DND-41 (cell line): ENCODE results near the gene ANXA4.

Experiments
- EZH2 ChIP-seq: IDR thresholded peaks from 3 replicates; pipeline ENCODE4 v1.6.1; 2012; ENCODE audit warnings: borderline replicate concordance, low read depth, mild to moderate bottlenecking, moderate library complexity, low read length, inconsistent platforms; ENCODE audit not compliant: severe bottlenecking
- TF ChIP-seq, protein P1 (sequence below): IDR thresholded peaks from 2 replicates; pipeline ENCODE4 v1.5.1; 2012; ENCODE audit warnings: borderline replicate concordance, low read length, moderate library complexity, mild to moderate bottlenecking; ENCODE audit not compliant: poor library complexity, severe bottlenecking; ENCODE audit errors: extremely low read depth

DNA sequence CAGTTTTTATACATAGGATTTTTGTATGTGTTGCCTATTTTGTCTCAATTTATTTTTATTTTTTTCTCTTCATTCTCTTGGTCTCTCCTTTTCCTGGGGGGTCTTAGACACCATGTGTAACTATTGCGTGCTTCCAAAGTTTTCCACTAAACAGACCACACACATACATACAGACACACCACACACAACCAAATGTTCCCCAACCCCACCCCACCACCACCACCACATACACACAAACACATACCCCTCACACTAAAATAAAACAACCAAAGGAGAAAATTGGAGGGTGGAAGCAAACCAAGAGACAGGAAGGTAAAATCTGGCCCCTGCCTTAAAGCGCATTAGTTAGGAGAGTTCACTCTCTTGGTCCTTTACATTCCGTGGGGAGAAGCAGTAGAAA, 30.0 kb upstream of the ANXA4 start:
- TF ChIP-seq, protein P1, sequence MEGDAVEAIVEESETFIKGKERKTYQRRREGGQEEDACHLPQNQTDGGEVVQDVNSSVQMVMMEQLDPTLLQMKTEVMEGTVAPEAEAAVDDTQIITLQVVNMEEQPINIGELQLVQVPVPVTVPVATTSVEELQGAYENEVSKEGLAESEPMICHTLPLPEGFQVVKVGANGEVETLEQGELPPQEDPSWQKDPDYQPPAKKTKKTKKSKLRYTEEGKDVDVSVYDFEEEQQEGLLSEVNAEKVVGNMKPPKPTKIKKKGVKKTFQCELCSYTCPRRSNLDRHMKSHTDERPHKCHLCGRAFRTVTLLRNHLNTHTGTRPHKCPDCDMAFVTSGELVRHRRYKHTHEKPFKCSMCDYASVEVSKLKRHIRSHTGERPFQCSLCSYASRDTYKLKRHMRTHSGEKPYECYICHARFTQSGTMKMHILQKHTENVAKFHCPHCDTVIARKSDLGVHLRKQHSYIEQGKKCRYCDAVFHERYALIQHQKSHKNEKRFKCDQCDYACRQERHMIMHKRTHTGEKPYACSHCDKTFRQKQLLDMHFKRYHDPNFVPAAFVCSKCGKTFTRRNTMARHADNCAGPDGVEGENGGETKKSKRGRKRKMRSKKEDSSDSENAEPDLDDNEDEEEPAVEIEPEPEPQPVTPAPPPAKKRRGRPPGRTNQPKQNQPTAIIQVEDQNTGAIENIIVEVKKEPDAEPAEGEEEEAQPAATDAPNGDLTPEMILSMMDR, result no peak
- TF ChIP-seq EZH2, result no peak
